A673 (cell line): Measurements from ENCODE around the gene SLC38A8. TPM values are rescaled to one million over a fixed set of nuclear protein-coding genes. Genes with fewer than 3 reads are reported as not detected.

Source experiments
- BruUV-seq: library from RNA; stranded (reverse); fragments of 400-500 nt; replicated peaks from 2 replicates; lab custom pipeline; 2021; lab: Mats Ljungman, UMichigan
- CTCF ChIA-PET: fragments of 300-600 bp; sonication (Branson Sonifier 250); formaldehyde crosslinking; loops from one replicate; lab custom pipeline; 2022; ENCODE audit warnings: antibody characterized with exemption; lab: Charles Lee
- POLR2A ChIA-PET: fragments of 300-600 bp; sonication (Branson Sonifier 250); formaldehyde crosslinking; loops from one replicate; lab custom pipeline; 2022; ENCODE audit warnings: antibody characterized with exemption; ENCODE audit not compliant: low non-redundant PET; lab: Charles Lee
- DNase-seq: peaks from one replicate; pipeline ENCODE4 v3.0.0-alpha.2; 2015; ENCODE audit warnings: low spot score
- H3K27ac ChIP-seq: fragments of 200-600 bp; sonication (generic); 2 replicates; pipeline ENCODE4 v1.5.1; 2016; ENCODE audit warnings: mixed run types, low read depth, mild to moderate bottlenecking, mixed read lengths, antibody characterized with exemption, low read length; ENCODE audit not compliant: poor library complexity, severe bottlenecking
- H3K27me3 ChIP-seq: fragments of 200-600 bp; sonication (generic); replicated peaks from 2 replicates; pipeline ENCODE4 v1.6.1; 2017; ENCODE audit warnings: mixed run types, low read depth, mild to moderate bottlenecking, mixed read lengths, antibody characterized with exemption, low read length; ENCODE audit not compliant: insufficient read depth, poor library complexity
- H3K36me3 ChIP-seq: fragments of 200-600 bp; sonication (generic); 2 replicates; pipeline ENCODE4 v1.6.1; 2016; ENCODE audit warnings: mixed run types, mild to moderate bottlenecking, mixed read lengths, antibody characterized with exemption, low read length; ENCODE audit not compliant: insufficient read depth, poor library complexity, severe bottlenecking
- H3K4me1 ChIP-seq: fragments of 200-600 bp; sonication (generic); 2 replicates; pipeline ENCODE4 v1.6.1; 2017; ENCODE audit warnings: mixed run types, mild to moderate bottlenecking, mixed read lengths, antibody characterized with exemption, low read length; ENCODE audit not compliant: insufficient read depth, poor library complexity, severe bottlenecking
- H3K4me3 ChIP-seq: fragments of 200-600 bp; sonication (generic); 2 replicates; pipeline ENCODE4 v1.5.1; 2016; ENCODE audit warnings: low read depth, mixed run types, mild to moderate bottlenecking, mixed read lengths, low read length; ENCODE audit not compliant: poor library complexity, severe bottlenecking
- H3K9me3 ChIP-seq: fragments of 200-600 bp; sonication (generic); 2 replicates; pipeline ENCODE4 v1.6.1; 2016; ENCODE audit warnings: mixed run types, low read depth, mild to moderate bottlenecking, mixed read lengths, antibody characterized with exemption, low read length; ENCODE audit not compliant: poor library complexity, severe bottlenecking
- CTCF ChIP-seq: fragments of 300-800, 200-600 bp; sonication (generic); conservative IDR thresholded peaks from 2 replicates; pipeline ENCODE4 v1.5.1; 2017; ENCODE audit warnings: low read depth, mild to moderate bottlenecking, antibody characterized with exemption, low read length, moderate library complexity, mixed read lengths
- EZH2 ChIP-seq: fragments of 200-600 bp; sonication (generic); IDR thresholded peaks from 2 replicates; pipeline ENCODE4 v1.6.1; 2017; ENCODE audit warnings: borderline replicate concordance, low read depth, mild to moderate bottlenecking, mixed read lengths, antibody characterized with exemption, low read length; ENCODE audit not compliant: poor library complexity, severe bottlenecking
- intact Hi-C: fragments of 100-400 bp; cut with micrococcal nuclease; formaldehyde crosslinking; loops from one replicate; pipeline ENCODE4 v1.10.0; 2022; ENCODE audit not compliant: unreplicated experiment
- total RNA-seq: library from RNA; stranded (reverse); gene quantifications from 2 replicates; pipeline ENCODE4 v1.2.3, GENCODE V29; 2021

SLC38A8 gene
- total RNA-seq, 1 experiment from 2014 or later = not detected

GRCh38 chr16:84079664-84080063 is 37.1 kb upstream of the SLC38A8 start:
- DNase-seq = no peak
- TF ChIP-seq EZH2 = no peak
- TF ChIP-seq CTCF = no peak
- Histone ChIP-seq H3K4me3 (no peak overlapping the region), H3K36me3 (peaks cover 24% of the 10 kb centered on the region), H3K27ac (no peak overlapping the region), H3K9me3 (no peaks in the 10 kb centered on the region), H3K27me3 (no peaks in the 10 kb centered on the region), H3K4me1 (no peaks in the 10 kb centered on the region)
- ChIA-PET CTCF (no interaction called here), POLR2A (no interaction called here)
- intact Hi-C loops = no loop called here
- BruUV-seq = no TSS peak

- intact Hi-C loops = no loop called here
- Histone ChIP-seq H3K4me1 (no peaks in the 10 kb centered on the region), H3K9me3 (no peaks in the 10 kb centered on the region), H3K36me3 (peaks cover 41% of the 10 kb centered on the region), H3K27ac (no peak overlapping the region), H3K27me3 (no peaks in the 10 kb centered on the region), H3K4me3 (no peak overlapping the region)
- BruUV-seq = no TSS peak
- ChIA-PET CTCF (no interaction called here), POLR2A (no interaction called here)
- no peak for DNase-seq
- TF ChIP-seq EZH2 = no peak
- TF ChIP-seq CTCF = no peak
These were observed 32.8 kb upstream of the SLC38A8 start for GRCh38 chr16:84075376-84075775.

GRCh38 chr16:84074721-84075120 is 32.1 kb upstream of the SLC38A8 start:
- Histone ChIP-seq H3K9me3 (no peaks in the 10 kb centered on the region), H3K4me3 (no peak overlapping the region), H3K36me3 (peaks cover 45% of the 10 kb centered on the region), H3K27ac (no peak overlapping the region), H3K27me3 (no peaks in the 10 kb centered on the region), H3K4me1 (no peaks in the 10 kb centered on the region)
- no peak for DNase-seq
- CTCF ChIA-PET = no interaction called here
- intact Hi-C loops = no loop called here
- no TSS peak for BruUV-seq
- TF ChIP-seq CTCF (no peak), EZH2 (no peak)
- POLR2A ChIA-PET = no interaction called here
